GM23338 (cell line): ENCODE results near the gene SLC16A13.

Source experiments
- CREB1 ChIP-seq: fragments of 250-450 bp; sonication (Bioruptor Pico); IDR thresholded peaks from 2 replicates; pipeline ENCODE4 v1.5.0; 2020; ENCODE audit warnings: low read depth, mild to moderate bottlenecking, moderate library complexity
- CTCF ChIP-seq, 2 experiments: fragments of 200-600 bp in 1 of 2; sonication (generic) in 1 of 2; conservative IDR thresholded peaks; 2 replicates each; pipeline versions ENCODE4 v1.5.1 to v1.6.1; 2016 to 2017; ENCODE audit warnings: antibody characterized with exemption in 2 of 2, low read depth in 2 of 2, mild to moderate bottlenecking in 2 of 2, moderate library complexity in 1 of 2
- EZH2 ChIP-seq: fragments of 200-600 bp; sonication (generic); IDR thresholded peaks from one replicate; pipeline ENCODE4 v1.8.0; 2017; ENCODE audit warnings: antibody characterized with exemption, mild to moderate bottlenecking, low read depth; ENCODE audit not compliant: unreplicated experiment
- EZH2phosphoT487 ChIP-seq: fragments of 200-600 bp; sonication (generic); IDR thresholded peaks from one replicate; pipeline ENCODE4 v1.8.1; 2018; ENCODE audit warnings: antibody characterized with exemption; ENCODE audit not compliant: unreplicated experiment
- POLR2AphosphoS5 ChIP-seq: IDR thresholded peaks from 2 replicates; pipeline ENCODE4 v1.6.1; 2016; ENCODE audit warnings: antibody characterized with exemption, low read depth

- TF ChIP-seq CTCF (conservative IDR thresholded peaks at IDR 0.05; ENCODE audit: low read depth in 2 of 2) (no peak), EZH2phosphoT487 (no peak), POLR2AphosphoS5 (no peak), CREB1 (CRISPR knock-in tag) (no peak), EZH2 (no peak)
Measured at GRCh38 chr17:7063518-7064094, 27.8 kb downstream of the SLC16A13 start.
